ENCODE data around the gene DNAJC1. TPM values are rescaled to one million over a fixed set of nuclear protein-coding genes. Genes with fewer than 3 reads are reported as not detected.
"Not testable (repeated sequence)": the region's sequence is repeated elsewhere in the genome, so short reads cannot be mapped to it uniquely, and the experiment has no call there.

The DNAJC1 gene, protein sequence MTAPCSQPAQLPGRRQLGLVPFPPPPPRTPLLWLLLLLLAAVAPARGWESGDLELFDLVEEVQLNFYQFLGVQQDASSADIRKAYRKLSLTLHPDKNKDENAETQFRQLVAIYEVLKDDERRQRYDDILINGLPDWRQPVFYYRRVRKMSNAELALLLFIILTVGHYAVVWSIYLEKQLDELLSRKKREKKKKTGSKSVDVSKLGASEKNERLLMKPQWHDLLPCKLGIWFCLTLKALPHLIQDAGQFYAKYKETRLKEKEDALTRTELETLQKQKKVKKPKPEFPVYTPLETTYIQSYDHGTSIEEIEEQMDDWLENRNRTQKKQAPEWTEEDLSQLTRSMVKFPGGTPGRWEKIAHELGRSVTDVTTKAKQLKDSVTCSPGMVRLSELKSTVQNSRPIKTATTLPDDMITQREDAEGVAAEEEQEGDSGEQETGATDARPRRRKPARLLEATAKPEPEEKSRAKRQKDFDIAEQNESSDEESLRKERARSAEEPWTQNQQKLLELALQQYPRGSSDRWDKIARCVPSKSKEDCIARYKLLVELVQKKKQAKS
- 10.3 TPM for polyA plus RNA-seq (2012; ENCODE audit: low read depth, missing spikeins)

DNA sequence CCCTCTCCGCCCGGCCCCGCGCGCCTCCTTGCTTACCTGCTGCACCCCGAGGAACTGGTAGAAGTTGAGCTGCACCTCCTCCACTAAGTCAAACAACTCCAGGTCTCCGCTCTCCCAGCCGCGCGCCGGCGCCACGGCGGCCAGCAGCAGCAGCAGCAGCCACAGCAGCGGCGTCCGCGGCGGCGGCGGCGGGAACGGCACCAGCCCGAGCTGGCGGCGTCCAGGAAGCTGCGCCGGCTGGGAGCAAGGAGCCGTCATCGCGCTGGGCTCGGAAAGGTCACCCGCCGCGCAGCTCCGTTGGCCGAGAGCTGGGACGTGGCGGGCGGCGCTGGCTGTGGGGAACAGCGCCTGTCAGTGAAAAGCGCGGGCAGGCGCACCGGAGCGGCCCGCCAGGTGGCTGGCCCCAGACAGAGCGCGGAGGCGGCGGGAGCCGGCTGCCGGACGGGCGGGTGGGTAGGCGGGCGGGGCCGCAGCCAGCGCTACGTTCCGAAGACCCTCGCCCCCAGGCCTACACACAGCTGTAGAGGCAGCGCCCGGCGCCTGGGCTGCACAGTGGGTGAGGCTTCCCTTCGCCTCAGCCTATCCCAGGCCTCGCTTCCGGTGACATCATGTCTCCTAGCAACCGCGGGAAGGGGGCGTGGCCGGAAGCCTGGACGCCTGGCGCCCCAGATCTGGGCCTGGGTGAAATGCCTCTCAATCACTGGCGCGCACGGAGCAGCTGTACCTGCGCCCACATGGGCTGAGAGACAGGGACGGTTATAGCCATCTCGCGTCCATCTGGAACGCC, at the start of gene DNAJC1:
Gene DNAJC1, minus strand, starts transcription at position 554 of the 787 bp plus-strand sequence. Its CDS starts 296 bp downstream, at position 258.
- TF ChIP-seq TAF1 (IDR thresholded peaks at IDR 0.05; ENCODE audit: low read depth, low read length) (peak; percentile 67; the same call in 1 of the 2 replicates), POLR2AphosphoS5 (IDR thresholded peaks at IDR 0.05; ENCODE audit: low read depth, low read length) (peak; percentile 79), SPI1 (IDR thresholded peaks at IDR 0.05; ENCODE audit: low read depth, low read length) (no peak), PAX5 (IDR thresholded peaks at IDR 0.05; ENCODE audit: insufficient read depth, low read length, severe bottlenecking) (no peak), POLR2A (IDR thresholded peaks at IDR 0.05; ENCODE audit: low read depth, low read length) (peak; percentile 79), POU2F2 (IDR thresholded peaks at IDR 0.05; ENCODE audit: low read depth, low read length) (0 out of 2 replicates have a peak, but pooled peaks have one; percentile 23)
- DNase-seq (ENCODE audit: insufficient read length, low spot score) (peak; percentile 77), FAIRE-seq (peak; percentile 97)

DNA sequence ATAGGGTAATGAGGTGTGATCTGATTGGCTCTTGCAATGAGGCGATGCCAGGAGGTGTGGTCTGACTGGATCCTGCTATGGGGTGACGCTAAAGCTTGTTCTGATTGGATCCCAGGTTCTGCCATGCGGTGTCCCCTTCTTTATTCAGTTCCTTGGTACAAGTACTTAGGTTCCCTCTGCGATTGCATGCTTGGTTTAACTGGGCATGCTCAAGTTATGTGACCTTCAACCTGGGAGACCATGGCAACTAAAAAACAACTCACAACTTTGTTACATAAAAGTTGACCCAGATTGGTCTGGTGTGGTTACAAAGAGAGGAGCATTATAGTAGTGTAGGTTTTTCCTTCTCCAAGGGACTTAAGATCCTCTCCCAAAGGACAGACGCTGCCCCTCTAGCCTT, 49.5 kb upstream of the DNAJC1 start:
- TF ChIP-seq POLR2AphosphoS5 (IDR thresholded peaks at IDR 0.05; ENCODE audit: low read depth, low read length) = no peak
- TF ChIP-seq SPI1 (IDR thresholded peaks at IDR 0.05; ENCODE audit: low read depth, low read length) = no peak
- no peak for TF ChIP-seq PAX5 (IDR thresholded peaks at IDR 0.05; ENCODE audit: insufficient read depth, low read length, severe bottlenecking)
- TF ChIP-seq POLR2A (IDR thresholded peaks at IDR 0.05; ENCODE audit: low read depth, low read length) = no peak
- no peak for TF ChIP-seq TAF1 (IDR thresholded peaks at IDR 0.05; ENCODE audit: low read depth, low read length)
- TF ChIP-seq POU2F2 (IDR thresholded peaks at IDR 0.05; ENCODE audit: low read depth, low read length) = no peak
- DNase-seq (ENCODE audit: insufficient read length, low spot score) = no peak
- FAIRE-seq = no peak

DNA sequence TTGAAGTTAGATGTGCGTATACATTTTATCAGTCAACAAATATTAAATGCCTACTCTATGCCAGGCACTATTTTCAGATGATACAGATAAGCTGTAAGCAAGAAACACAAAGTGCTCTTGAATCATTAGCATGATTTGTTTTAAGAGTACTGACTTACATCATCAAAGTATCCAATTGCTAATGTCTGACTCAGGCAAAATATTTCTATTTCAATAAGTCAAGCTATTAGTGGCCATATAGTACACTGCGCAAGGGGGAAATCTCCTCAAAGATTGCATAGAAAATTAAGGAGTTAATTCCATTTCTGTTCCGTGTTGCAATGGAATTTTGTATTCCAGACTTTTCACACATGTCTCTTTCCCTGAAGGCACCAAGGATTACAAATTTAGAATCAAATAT, 46.1 kb upstream of the DNAJC1 start:
- FAIRE-seq = no peak
- DNase-seq (ENCODE audit: insufficient read length, low spot score) = no peak
- TF ChIP-seq PAX5 (IDR thresholded peaks at IDR 0.05; ENCODE audit: insufficient read depth, low read length, severe bottlenecking) = no peak
- no peak for TF ChIP-seq POLR2AphosphoS5 (IDR thresholded peaks at IDR 0.05; ENCODE audit: low read depth, low read length)
- no peak for TF ChIP-seq POLR2A (IDR thresholded peaks at IDR 0.05; ENCODE audit: low read depth, low read length)
- TF ChIP-seq TAF1 (IDR thresholded peaks at IDR 0.05; ENCODE audit: low read depth, low read length) = no peak
- no peak for TF ChIP-seq SPI1 (IDR thresholded peaks at IDR 0.05; ENCODE audit: low read depth, low read length)
- TF ChIP-seq POU2F2 (IDR thresholded peaks at IDR 0.05; ENCODE audit: low read depth, low read length) = no peak

DNA sequence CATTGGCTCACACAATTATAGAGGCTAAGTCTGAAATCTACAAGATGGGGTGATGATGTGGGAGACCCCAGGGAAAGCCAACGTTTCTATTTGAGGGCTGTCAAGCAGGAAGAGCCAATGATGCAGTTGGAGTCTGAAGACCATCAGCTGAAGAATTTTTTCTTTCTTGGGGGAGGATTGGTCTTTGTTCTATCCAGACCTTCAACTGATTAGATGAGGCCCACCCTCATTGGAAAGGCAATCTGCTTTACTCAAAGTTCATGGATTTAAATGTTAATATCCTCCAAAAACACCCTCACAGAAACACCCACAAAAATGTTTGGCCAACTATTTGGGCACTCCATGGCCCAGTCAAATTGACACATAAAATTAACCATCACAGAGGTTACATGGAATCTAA, 44.3 kb upstream of the DNAJC1 start:
- FAIRE-seq = no peak
- TF ChIP-seq TAF1 (IDR thresholded peaks at IDR 0.05; ENCODE audit: low read depth, low read length) (no peak), SPI1 (IDR thresholded peaks at IDR 0.05; ENCODE audit: low read depth, low read length) (no peak), POU2F2 (IDR thresholded peaks at IDR 0.05; ENCODE audit: low read depth, low read length) (no peak), POLR2A (IDR thresholded peaks at IDR 0.05; ENCODE audit: low read depth, low read length) (no peak), POLR2AphosphoS5 (IDR thresholded peaks at IDR 0.05; ENCODE audit: low read depth, low read length) (no peak), PAX5 (IDR thresholded peaks at IDR 0.05; ENCODE audit: insufficient read depth, low read length, severe bottlenecking) (no peak)
- no peak for DNase-seq (ENCODE audit: insufficient read length, low spot score)

DNA sequence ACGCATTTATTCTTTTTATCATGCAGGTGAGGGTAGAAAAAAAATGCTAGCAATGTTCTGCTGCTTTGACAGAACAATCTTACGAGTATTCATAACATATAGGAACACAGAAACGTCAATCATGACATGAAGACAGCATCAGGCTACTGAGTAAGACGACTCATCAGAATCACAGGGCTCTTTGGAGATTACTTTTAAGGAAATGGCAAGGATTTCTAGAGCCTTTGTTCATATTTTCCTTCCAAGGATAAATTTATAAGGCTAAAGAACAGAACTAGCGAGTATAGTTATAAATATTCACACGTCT, 39.8 kb upstream of the DNAJC1 start:
- no peak for DNase-seq (ENCODE audit: insufficient read length, low spot score)
- TF ChIP-seq POU2F2 (IDR thresholded peaks at IDR 0.05; ENCODE audit: low read depth, low read length) = no peak
- no peak for TF ChIP-seq SPI1 (IDR thresholded peaks at IDR 0.05; ENCODE audit: low read depth, low read length)
- no peak for TF ChIP-seq PAX5 (IDR thresholded peaks at IDR 0.05; ENCODE audit: insufficient read depth, low read length, severe bottlenecking)
- no peak for TF ChIP-seq POLR2A (IDR thresholded peaks at IDR 0.05; ENCODE audit: low read depth, low read length)
- no peak for FAIRE-seq

DNA sequence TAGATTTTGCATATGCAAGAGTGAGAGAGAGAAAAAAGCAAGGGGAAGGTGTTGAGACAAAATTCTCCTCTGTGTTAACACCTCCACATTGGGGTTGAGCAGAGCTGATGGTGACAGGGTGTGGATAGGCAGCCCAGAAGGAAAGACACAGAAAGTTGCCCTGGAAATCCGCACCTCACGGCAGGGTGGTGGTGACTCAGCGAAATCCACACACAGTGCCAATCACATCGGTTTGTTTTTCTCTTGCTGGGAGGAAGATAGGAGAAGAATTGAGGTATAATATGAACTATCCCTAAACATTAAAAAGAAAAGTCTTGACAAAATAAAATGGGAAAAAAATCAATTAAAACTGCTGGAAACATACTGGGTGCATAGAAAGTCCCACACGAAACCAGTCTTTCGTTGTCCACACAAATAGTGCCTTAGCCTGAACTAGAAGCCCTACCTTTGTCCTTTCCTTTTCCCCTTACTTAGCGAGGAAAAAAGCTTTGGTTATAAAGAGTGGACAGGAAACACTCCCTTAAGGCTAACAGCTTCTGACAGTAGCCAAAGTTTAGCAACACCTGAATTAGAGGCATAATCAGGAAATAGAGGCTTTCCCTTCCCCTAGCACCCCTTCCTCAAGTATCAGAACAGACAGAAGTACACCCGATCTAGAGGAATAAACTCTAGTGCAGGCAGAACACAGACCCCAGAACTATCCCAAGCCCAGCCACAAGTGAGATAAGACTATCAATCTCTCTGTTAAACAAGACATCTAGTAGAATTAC, 39.2 kb upstream of the DNAJC1 start:
- TF ChIP-seq PAX5 (IDR thresholded peaks at IDR 0.05; ENCODE audit: insufficient read depth, low read length, severe bottlenecking) (no peak), SPI1 (IDR thresholded peaks at IDR 0.05; ENCODE audit: low read depth, low read length) (no peak), POLR2AphosphoS5 (IDR thresholded peaks at IDR 0.05; ENCODE audit: low read depth, low read length) (no peak), POLR2A (IDR thresholded peaks at IDR 0.05; ENCODE audit: low read depth, low read length) (no peak), TAF1 (IDR thresholded peaks at IDR 0.05; ENCODE audit: low read depth, low read length) (no peak), POU2F2 (IDR thresholded peaks at IDR 0.05; ENCODE audit: low read depth, low read length) (no peak)
- FAIRE-seq (no peak), DNase-seq (ENCODE audit: insufficient read length, low spot score) (no peak)

DNA sequence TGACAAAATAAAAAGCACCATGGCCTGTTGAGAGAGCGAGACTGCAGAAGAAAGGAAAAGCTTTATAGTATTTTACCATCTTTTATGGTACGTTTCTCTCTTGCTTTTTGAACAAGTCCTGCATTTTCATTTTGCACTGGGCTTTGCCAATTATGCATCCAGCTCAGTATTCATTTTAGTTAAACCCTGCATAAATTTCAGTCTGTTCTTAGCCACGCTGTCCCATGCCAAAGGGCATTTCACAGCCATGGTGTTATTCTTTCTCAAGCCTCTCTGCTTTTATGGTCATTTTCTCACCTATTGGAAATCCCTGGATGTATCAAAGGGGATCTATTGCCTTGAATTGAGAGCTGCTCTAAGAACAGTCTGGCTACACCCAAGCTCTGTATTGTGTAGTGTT, 30.8 kb upstream of the DNAJC1 start:
- no peak for TF ChIP-seq POLR2AphosphoS5 (IDR thresholded peaks at IDR 0.05; ENCODE audit: low read depth, low read length)
- no peak for TF ChIP-seq POLR2A (IDR thresholded peaks at IDR 0.05; ENCODE audit: low read depth, low read length)
- no peak for TF ChIP-seq SPI1 (IDR thresholded peaks at IDR 0.05; ENCODE audit: low read depth, low read length)
- no peak for TF ChIP-seq POU2F2 (IDR thresholded peaks at IDR 0.05; ENCODE audit: low read depth, low read length)
- no peak for TF ChIP-seq TAF1 (IDR thresholded peaks at IDR 0.05; ENCODE audit: low read depth, low read length)
- DNase-seq (ENCODE audit: insufficient read length, low spot score) (no peak), FAIRE-seq (no peak)

DNA sequence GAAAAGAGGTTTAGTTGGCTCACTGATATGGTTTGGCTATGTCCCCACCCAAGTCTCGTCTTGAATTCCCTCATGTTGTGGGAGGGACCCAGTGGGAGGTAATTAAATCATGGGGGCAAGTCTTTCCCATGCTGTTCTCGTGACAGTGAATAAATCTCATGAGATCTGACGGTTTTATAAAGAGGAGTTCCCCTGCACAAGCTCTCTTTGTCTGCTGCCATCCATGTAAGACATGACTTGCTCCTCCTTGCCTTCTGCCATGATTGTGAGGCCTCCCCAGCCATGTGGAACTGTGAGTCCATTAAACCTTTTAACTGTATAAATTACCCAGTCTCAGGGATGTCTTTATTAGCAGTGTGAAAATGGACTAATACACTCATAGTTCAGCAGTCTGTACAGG, 28.7 kb upstream of the DNAJC1 start:
- DNase-seq (ENCODE audit: insufficient read length, low spot score); FAIRE-seq: not testable (repeated sequence)

DNA sequence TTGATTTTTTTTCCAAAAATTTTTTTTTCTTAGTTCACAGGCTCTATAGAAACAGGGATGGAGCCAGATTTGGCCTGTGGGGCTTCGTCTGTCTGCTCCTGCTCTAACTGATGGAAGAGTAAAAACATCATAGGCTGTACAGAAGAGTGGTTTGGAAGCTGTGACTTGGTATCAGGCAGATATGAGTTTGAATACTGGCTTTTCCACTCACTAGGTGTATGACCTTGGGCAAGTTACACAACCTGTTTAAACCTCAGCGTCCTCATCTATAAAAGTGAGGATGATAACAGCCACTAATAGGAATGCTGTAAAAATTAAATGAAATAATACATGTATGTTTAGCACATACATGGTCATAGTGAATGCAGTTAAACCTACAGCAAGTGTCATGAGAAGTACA, 26.9 kb upstream of the DNAJC1 start:
- no peak for FAIRE-seq
- DNase-seq (ENCODE audit: insufficient read length, low spot score) = no peak
- TF ChIP-seq PAX5 (IDR thresholded peaks at IDR 0.05; ENCODE audit: insufficient read depth, low read length, severe bottlenecking) (no peak), SPI1 (IDR thresholded peaks at IDR 0.05; ENCODE audit: low read depth, low read length) (no peak), POU2F2 (IDR thresholded peaks at IDR 0.05; ENCODE audit: low read depth, low read length) (no peak), POLR2A (IDR thresholded peaks at IDR 0.05; ENCODE audit: low read depth, low read length) (no peak), TAF1 (IDR thresholded peaks at IDR 0.05; ENCODE audit: low read depth, low read length) (no peak), POLR2AphosphoS5 (IDR thresholded peaks at IDR 0.05; ENCODE audit: low read depth, low read length) (no peak)

Data from GM12891 (cell line).